Iris pigment epithelial cell (primary cell): ENCODE data around the gene ZNF669.

ENCODE experiments used
- DNase-seq: peaks from one replicate; pipeline ENCODE4 v3.0.0-alpha.2; 2011; ENCODE audit warnings: low read depth

The ZNF669 gene

GRCh38 chr1:247060771-247061170, 43.4 kb downstream of the ZNF669 start:
- no peak for DNase-seq

GRCh38 chr1:247056071-247056470, 48.1 kb downstream of the ZNF669 start:
- peak; percentile 80 for DNase-seq

GRCh38 chr1:247054992-247055415, 49.2 kb downstream of the ZNF669 start:
- DNase-seq = peak; percentile 88
